Stimulated activated CD8-positive, alpha-beta memory T cell treated with anti-CD3 and anti-CD28 coated beads, Interleukin-7, amount 100 ng/mL, for 1 hour (primary cell): ENCODE measurements around the gene SIM2.

Source experiments
- DNase-seq, 2 donors: peaks; one replicate each; pipeline ENCODE4 v3.0.0-alpha.2; 2020; ENCODE audit warnings: low read depth in 2 of 2

The SIM2 gene

GRCh38 chr21:36759348-36760083 lies 60.6 kb downstream of the SIM2 start:
- no peak for DNase-seq

- DNase-seq = no peak
Observed at GRCh38 chr21:36761685-36762084, 62.8 kb downstream of the SIM2 start.

- DNase-seq = no peak
Observed at GRCh38 chr21:36762642-36763041, 63.7 kb downstream of the SIM2 start.

GRCh38 chr21:36763305-36763704 lies 64.4 kb downstream of the SIM2 start:
- no peak for DNase-seq

GRCh38 chr21:36765229-36765628 lies 66.3 kb downstream of the SIM2 start:
- DNase-seq = no peak

GRCh38 chr21:36766511-36766910 lies 67.6 kb downstream of the SIM2 start:
- no peak for DNase-seq

- no peak for DNase-seq
Observed at GRCh38 chr21:36767096-36767495, 68.2 kb downstream of the SIM2 start.

GRCh38 chr21:36768496-36768895 lies 69.6 kb downstream of the SIM2 start:
- DNase-seq = no peak

GRCh38 chr21:36769051-36769839 lies 70.3 kb downstream of the SIM2 start:
- no peak for DNase-seq

- DNase-seq = no peak
Observed at GRCh38 chr21:36773117-36773516, 74.2 kb downstream of the SIM2 start.

- DNase-seq = no peak
Observed at GRCh38 chr21:36773995-36774394, 75.1 kb downstream of the SIM2 start.

GRCh38 chr21:36776981-36777617 lies 78.2 kb downstream of the SIM2 start:
- no peak for DNase-seq

- DNase-seq = no peak
Observed at GRCh38 chr21:36780861-36781260, 81.9 kb downstream of the SIM2 start.

- DNase-seq = no peak
Observed at GRCh38 chr21:36783612-36784374, 84.9 kb downstream of the SIM2 start.

- no peak for DNase-seq
Observed at GRCh38 chr21:36784947-36785346, 86.0 kb downstream of the SIM2 start.

- DNase-seq = no peak
Observed at GRCh38 chr21:36785615-36786014, 86.7 kb downstream of the SIM2 start.

GRCh38 chr21:36786186-36786585 lies 87.3 kb downstream of the SIM2 start:
- DNase-seq = no peak

GRCh38 chr21:36788120-36788638 lies 89.3 kb downstream of the SIM2 start:
- no peak for DNase-seq

GRCh38 chr21:36790616-36791015 lies 91.7 kb downstream of the SIM2 start:
- DNase-seq = no peak

GRCh38 chr21:36791180-36791579 lies 92.3 kb downstream of the SIM2 start:
- no peak for DNase-seq

- DNase-seq = no peak
Observed at GRCh38 chr21:36791695-36792470, 93.0 kb downstream of the SIM2 start.
